ENCODE measurements around the gene CEL. TPM values are rescaled to one million over a fixed set of nuclear protein-coding genes. Genes with fewer than 3 reads are reported as not detected.

CEL gene
- total RNA-seq, 1 experiment from 2014 or later: 6.6 TPM

DNA sequence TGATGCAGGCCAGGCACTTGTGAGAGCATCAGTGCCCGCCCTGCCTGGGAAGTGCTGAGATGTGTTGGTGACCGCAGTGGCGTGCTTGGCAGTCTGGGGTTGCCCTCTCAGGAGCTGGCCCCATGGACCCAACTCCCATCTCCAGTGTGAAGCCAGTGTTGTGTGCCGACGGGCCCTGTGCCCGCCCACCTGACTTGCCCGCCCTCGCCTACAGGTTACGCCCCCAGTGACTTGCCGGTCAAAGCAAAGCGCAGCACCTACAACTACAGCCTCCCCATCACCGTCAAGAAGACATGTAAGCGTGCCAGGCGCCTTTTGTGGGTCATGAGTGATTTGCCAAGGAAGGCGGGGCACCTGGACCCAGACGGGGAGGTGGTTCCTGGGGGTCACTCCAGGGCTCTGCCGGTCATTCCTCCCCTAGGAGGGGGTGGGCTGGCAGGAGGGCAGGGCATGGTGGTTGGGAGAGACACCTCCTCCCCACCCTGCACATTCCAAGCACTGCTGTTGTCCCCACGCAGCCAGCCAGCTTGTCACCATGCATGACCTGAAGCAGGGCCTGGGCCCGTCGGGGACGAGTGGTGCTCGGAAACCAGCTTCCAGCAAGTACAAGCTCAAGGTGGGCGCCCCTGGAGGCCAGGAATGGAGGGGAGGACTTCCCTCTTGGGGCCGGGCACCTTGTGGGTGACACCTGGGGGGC lies 7.4 kb upstream of the CEL start (continued):
- TF ChIP-seq, protein P1, sequence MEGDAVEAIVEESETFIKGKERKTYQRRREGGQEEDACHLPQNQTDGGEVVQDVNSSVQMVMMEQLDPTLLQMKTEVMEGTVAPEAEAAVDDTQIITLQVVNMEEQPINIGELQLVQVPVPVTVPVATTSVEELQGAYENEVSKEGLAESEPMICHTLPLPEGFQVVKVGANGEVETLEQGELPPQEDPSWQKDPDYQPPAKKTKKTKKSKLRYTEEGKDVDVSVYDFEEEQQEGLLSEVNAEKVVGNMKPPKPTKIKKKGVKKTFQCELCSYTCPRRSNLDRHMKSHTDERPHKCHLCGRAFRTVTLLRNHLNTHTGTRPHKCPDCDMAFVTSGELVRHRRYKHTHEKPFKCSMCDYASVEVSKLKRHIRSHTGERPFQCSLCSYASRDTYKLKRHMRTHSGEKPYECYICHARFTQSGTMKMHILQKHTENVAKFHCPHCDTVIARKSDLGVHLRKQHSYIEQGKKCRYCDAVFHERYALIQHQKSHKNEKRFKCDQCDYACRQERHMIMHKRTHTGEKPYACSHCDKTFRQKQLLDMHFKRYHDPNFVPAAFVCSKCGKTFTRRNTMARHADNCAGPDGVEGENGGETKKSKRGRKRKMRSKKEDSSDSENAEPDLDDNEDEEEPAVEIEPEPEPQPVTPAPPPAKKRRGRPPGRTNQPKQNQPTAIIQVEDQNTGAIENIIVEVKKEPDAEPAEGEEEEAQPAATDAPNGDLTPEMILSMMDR (IDR thresholded peaks at IDR 0.05): no peak
- TF ChIP-seq, protein P2, sequence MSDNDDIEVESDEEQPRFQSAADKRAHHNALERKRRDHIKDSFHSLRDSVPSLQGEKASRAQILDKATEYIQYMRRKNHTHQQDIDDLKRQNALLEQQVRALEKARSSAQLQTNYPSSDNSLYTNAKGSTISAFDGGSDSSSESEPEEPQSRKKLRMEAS (CRISPR knock-in tag; IDR thresholded peaks at IDR 0.05): no peak
- TF ChIP-seq, protein P3, sequence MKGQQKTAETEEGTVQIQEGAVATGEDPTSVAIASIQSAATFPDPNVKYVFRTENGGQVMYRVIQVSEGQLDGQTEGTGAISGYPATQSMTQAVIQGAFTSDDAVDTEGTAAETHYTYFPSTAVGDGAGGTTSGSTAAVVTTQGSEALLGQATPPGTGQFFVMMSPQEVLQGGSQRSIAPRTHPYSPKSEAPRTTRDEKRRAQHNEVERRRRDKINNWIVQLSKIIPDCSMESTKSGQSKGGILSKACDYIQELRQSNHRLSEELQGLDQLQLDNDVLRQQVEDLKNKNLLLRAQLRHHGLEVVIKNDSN (CRISPR knock-in tag; IDR thresholded peaks at IDR 0.05): no peak

DNA sequence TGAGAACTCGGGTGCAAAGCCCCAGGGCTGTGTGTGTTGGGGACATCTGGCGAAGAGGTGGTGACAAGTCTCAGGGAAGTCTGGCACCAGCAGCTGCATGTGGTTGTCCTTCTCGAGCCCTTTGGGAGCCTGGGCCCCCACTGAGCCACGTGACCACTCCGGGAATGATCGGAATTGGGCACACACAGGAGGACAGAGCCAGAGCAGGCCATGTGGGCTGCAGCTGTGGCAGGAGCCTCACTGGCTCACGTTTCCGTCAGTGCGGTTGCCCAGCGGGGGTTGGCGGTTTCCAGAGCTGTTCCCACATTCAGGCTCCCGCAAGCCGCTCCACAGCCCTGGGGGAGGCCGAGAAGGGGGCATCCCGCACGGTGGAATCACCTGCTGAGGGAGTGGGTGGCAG lies 6.8 kb upstream of the CEL start:
- no peak for DNase-seq (ENCODE audit: low spot score)

DNA sequence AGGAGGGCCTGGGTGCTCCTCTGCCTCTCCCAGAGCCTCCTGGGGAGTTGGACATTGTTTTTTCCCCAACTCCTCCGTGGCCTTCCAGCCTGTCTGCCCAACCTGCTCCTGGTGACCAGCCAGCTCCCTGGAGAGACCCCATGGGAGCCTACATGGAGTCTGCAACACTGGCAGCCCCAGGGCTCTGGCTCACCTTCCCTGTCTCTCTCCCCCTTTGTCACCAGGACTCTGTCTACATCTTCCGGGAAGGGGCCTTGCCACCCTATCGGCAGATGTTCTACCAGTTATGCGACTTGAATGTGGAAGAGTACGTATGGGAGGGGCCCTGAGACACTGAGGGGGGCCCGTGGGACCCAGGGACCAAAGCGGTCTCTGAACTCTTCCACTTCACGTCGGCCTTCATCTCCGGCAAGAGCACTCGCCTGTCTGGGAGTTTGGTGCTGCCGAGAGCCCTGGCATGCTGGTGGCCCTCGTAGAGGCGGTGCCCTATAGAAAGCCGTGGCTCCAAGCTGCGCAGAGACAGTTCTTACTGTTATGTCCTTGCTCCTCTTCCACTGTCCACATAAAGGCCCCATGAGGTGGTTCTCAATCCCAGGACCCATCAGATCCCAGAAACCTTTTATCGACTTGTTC lies 5.9 kb upstream of the CEL start:
- no peak overlapping the region for H3K4me3 Mint-ChIP-seq
- peaks cover 22% of the 10 kb centered on the region for H3K4me1 Mint-ChIP-seq
- ATAC-seq: no peak
- DNase-seq (ENCODE audit: low spot score): no peak
- H3K36me3 Mint-ChIP-seq: peaks cover 41% of the 10 kb centered on the region
- CTCF ChIA-PET: interaction anchor here (0.7 to 1.9 kb wide), 2 partner anchors 34 to 132 kb away, joined by 3 to 5 read pairs; no protein-coding TSS in a partner anchor
- no peaks in the 10 kb centered on the region for H3K9me3 Mint-ChIP-seq
- H3K27ac Mint-ChIP-seq: no peak overlapping the region
- no peaks in the 10 kb centered on the region for H3K27me3 Mint-ChIP-seq (ENCODE audit: low read depth)
- POLR2A ChIA-PET: no interaction called here
- no peak for TF ChIP-seq TCF7 (CRISPR knock-in tag; IDR thresholded peaks at IDR 0.05; ENCODE audit: low read depth)
- TF ChIP-seq, protein P4, sequence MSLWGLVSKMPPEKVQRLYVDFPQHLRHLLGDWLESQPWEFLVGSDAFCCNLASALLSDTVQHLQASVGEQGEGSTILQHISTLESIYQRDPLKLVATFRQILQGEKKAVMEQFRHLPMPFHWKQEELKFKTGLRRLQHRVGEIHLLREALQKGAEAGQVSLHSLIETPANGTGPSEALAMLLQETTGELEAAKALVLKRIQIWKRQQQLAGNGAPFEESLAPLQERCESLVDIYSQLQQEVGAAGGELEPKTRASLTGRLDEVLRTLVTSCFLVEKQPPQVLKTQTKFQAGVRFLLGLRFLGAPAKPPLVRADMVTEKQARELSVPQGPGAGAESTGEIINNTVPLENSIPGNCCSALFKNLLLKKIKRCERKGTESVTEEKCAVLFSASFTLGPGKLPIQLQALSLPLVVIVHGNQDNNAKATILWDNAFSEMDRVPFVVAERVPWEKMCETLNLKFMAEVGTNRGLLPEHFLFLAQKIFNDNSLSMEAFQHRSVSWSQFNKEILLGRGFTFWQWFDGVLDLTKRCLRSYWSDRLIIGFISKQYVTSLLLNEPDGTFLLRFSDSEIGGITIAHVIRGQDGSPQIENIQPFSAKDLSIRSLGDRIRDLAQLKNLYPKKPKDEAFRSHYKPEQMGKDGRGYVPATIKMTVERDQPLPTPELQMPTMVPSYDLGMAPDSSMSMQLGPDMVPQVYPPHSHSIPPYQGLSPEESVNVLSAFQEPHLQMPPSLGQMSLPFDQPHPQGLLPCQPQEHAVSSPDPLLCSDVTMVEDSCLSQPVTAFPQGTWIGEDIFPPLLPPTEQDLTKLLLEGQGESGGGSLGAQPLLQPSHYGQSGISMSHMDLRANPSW (CRISPR knock-in tag; conservative IDR thresholded peaks at IDR 0.05; ENCODE audit: low read depth): no peak
- TF ChIP-seq, protein P5, sequence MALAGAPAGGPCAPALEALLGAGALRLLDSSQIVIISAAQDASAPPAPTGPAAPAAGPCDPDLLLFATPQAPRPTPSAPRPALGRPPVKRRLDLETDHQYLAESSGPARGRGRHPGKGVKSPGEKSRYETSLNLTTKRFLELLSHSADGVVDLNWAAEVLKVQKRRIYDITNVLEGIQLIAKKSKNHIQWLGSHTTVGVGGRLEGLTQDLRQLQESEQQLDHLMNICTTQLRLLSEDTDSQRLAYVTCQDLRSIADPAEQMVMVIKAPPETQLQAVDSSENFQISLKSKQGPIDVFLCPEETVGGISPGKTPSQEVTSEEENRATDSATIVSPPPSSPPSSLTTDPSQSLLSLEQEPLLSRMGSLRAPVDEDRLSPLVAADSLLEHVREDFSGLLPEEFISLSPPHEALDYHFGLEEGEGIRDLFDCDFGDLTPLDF (CRISPR knock-in tag; IDR thresholded peaks at IDR 0.05): no peak
- TF ChIP-seq GTF2I (CRISPR knock-in tag; conservative IDR thresholded peaks at IDR 0.05): no peak
- TF ChIP-seq, protein P3 (CRISPR knock-in tag; IDR thresholded peaks at IDR 0.05): no peak
- no peak for TF ChIP-seq TP53 (CRISPR knock-in tag; IDR thresholded peaks at IDR 0.05)
- no peak for TF ChIP-seq KAT7 (CRISPR knock-in tag; IDR thresholded peaks at IDR 0.05; ENCODE audit: borderline replicate concordance)
- no peak for TF ChIP-seq JAZF1 (CRISPR knock-in tag; IDR thresholded peaks at IDR 0.05)

More for the DNA sequence above, 6.8 kb upstream of the CEL start:
- no peak overlapping the region for H3K27ac Mint-ChIP-seq
- peaks cover 16% of the 10 kb centered on the region for H3K4me1 Mint-ChIP-seq
- peaks cover 47% of the 10 kb centered on the region for H3K36me3 Mint-ChIP-seq
- no peak for ATAC-seq
- ChIA-PET CTCF (interaction anchor here (0.7 to 1.1 kb wide), 3 partner anchors 14 to 94 kb away, joined by 3 to 5 read pairs (median 4); no protein-coding TSS in a partner anchor), POLR2A (no interaction called here)
- no peak for TF ChIP-seq CBFB (CRISPR knock-in tag; IDR thresholded peaks at IDR 0.05; ENCODE audit: low read depth)
- TF ChIP-seq, protein P6, sequence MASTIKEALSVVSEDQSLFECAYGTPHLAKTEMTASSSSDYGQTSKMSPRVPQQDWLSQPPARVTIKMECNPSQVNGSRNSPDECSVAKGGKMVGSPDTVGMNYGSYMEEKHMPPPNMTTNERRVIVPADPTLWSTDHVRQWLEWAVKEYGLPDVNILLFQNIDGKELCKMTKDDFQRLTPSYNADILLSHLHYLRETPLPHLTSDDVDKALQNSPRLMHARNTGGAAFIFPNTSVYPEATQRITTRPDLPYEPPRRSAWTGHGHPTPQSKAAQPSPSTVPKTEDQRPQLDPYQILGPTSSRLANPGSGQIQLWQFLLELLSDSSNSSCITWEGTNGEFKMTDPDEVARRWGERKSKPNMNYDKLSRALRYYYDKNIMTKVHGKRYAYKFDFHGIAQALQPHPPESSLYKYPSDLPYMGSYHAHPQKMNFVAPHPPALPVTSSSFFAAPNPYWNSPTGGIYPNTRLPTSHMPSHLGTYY (CRISPR knock-in tag; IDR thresholded peaks at IDR 0.05): no peak
- TF ChIP-seq, protein P7, sequence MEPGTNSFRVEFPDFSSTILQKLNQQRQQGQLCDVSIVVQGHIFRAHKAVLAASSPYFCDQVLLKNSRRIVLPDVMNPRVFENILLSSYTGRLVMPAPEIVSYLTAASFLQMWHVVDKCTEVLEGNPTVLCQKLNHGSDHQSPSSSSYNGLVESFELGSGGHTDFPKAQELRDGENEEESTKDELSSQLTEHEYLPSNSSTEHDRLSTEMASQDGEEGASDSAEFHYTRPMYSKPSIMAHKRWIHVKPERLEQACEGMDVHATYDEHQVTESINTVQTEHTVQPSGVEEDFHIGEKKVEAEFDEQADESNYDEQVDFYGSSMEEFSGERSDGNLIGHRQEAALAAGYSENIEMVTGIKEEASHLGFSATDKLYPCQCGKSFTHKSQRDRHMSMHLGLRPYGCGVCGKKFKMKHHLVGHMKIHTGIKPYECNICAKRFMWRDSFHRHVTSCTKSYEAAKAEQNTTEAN (CRISPR knock-in tag; IDR thresholded peaks at IDR 0.05): no peak
- TF ChIP-seq ESRRA (CRISPR knock-in tag; IDR thresholded peaks at IDR 0.05; ENCODE audit: borderline replicate concordance): no peak
- TF ChIP-seq SP1 (CRISPR knock-in tag; conservative IDR thresholded peaks at IDR 0.05): no peak
- TF ChIP-seq SOX15 (CRISPR knock-in tag; IDR thresholded peaks at IDR 0.05): no peak
- no peak for TF ChIP-seq ZNF263 (CRISPR knock-in tag; IDR thresholded peaks at IDR 0.05; ENCODE audit: low read depth)
- TF ChIP-seq SMAD4 (CRISPR knock-in tag; IDR thresholded peaks at IDR 0.05): no peak
- TF ChIP-seq TEAD4 (CRISPR knock-in tag; IDR thresholded peaks at IDR 0.05): no peak
- TF ChIP-seq, protein P8, sequence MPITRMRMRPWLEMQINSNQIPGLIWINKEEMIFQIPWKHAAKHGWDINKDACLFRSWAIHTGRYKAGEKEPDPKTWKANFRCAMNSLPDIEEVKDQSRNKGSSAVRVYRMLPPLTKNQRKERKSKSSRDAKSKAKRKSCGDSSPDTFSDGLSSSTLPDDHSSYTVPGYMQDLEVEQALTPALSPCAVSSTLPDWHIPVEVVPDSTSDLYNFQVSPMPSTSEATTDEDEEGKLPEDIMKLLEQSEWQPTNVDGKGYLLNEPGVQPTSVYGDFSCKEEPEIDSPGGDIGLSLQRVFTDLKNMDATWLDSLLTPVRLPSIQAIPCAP (CRISPR knock-in tag; IDR thresholded peaks at IDR 0.05): no peak
- TF ChIP-seq, protein P5 (CRISPR knock-in tag; IDR thresholded peaks at IDR 0.05): no peak
- TF ChIP-seq HMGA2 (CRISPR knock-in tag; IDR thresholded peaks at IDR 0.05): no peak
- no peaks in the 10 kb centered on the region for H3K27me3 Mint-ChIP-seq (ENCODE audit: low read depth)
- H3K4me3 Mint-ChIP-seq: no peak overlapping the region
- H3K9me3 Mint-ChIP-seq: no peaks in the 10 kb centered on the region
